Prostate gland (tissue), 2 donors: Measurements from ENCODE around the gene GPR179.

ENCODE experiments used
- CTCF ChIP-seq, 4 experiments: fragments of 200-600 bp in 2 of 4; fragments of 450-650 bp in 2 of 4; sonication (generic) in 2 of 4; IDR thresholded peaks; 1 replicate in 3 of 4; 2 replicates in 1 of 4; pipeline ENCODE4 v1.5.1; 2016 to 2019; ENCODE audit warnings: antibody characterized with exemption in 4 of 4, mild to moderate bottlenecking in 2 of 4, moderate library complexity in 2 of 4
- POLR2AphosphoS5 ChIP-seq: sonication (generic); formaldehyde crosslinking; IDR thresholded peaks from one replicate; pipeline ENCODE4 v1.6.1; 2017; ENCODE audit warnings: antibody characterized with exemption

GRCh38 chr17:38333635-38334295, 10.0 kb downstream of the GPR179 start:
- TF ChIP-seq POLR2AphosphoS5 (no peak), CTCF (IDR thresholded peaks at IDR 0.05) (peak in 1 of 4 experiments; percentile 16)
